Hindlimb muscle (tissue), 1 donor: Measurements from ENCODE around the gene SH3PXD2A. TPM values are rescaled to one million over a fixed set of nuclear protein-coding genes. Genes with fewer than 3 reads are reported as not detected.

Experiments used
- DNase-seq: peaks from one replicate; pipeline ENCODE4 v3.0.0-alpha.2; 2013
- polyA plus RNA-seq: library from polyadenylated mRNA; unstranded; fragments of 120-200 nt; gene quantifications from one replicate; pipeline ENCODE4 v1.2.1, GENCODE V29; 2013; ENCODE audit not compliant: insufficient read length

Gene SH3PXD2A
- polyA plus RNA-seq, 1 donor = 81.1 TPM

- DNase-seq = no peak
These were observed 301.5 kb downstream of the SH3PXD2A start for GRCh38 chr10:103553743-103554487.

- DNase-seq = no peak
These were observed 302.3 kb downstream of the SH3PXD2A start for GRCh38 chr10:103552856-103553742.

GRCh38 chr10:103551619-103552602, 303.5 kb downstream of the SH3PXD2A start:
- no peak for DNase-seq

- no peak for DNase-seq
These were observed 305.1 kb downstream of the SH3PXD2A start for GRCh38 chr10:103550229-103550628.

- DNase-seq = no peak
These were observed 306.1 kb downstream of the SH3PXD2A start for GRCh38 chr10:103549349-103549685.

GRCh38 chr10:103548581-103549348, 306.6 kb downstream of the SH3PXD2A start:
- no peak for DNase-seq

- DNase-seq = no peak
These were observed 307.4 kb downstream of the SH3PXD2A start for GRCh38 chr10:103548006-103548405.

GRCh38 chr10:103547391-103547946, 307.9 kb downstream of the SH3PXD2A start:
- no peak for DNase-seq

- DNase-seq = no peak
These were observed 309.0 kb downstream of the SH3PXD2A start for GRCh38 chr10:103546401-103546800.

- no peak for DNase-seq
These were observed 309.6 kb downstream of the SH3PXD2A start for GRCh38 chr10:103545771-103546281.

GRCh38 chr10:103545366-103545765, 310.0 kb downstream of the SH3PXD2A start:
- DNase-seq = no peak

- no peak for DNase-seq
These were observed 310.6 kb downstream of the SH3PXD2A start for GRCh38 chr10:103544657-103545310.

Other genes starting within 250 kb of the SH3PXD2A start
- gene STN1, start 62.6 kb upstream of the SH3PXD2A start, polyA plus RNA-seq = 20.4 TPM
- gene SLK, start 111.6 kb upstream of the SH3PXD2A start, polyA plus RNA-seq = 26.2 TPM
- 1.3 TPM for gene COL17A1, start 230.3 kb upstream of the SH3PXD2A start, polyA plus RNA-seq